ENCODE data around the gene THSD4.

- TF ChIP-seq POLR2A (IDR thresholded peaks at IDR 0.05) (no peak), CTCF (IDR thresholded peaks at IDR 0.05) (no peak)
Measured at GRCh38 chr15:71826196-71826595, 710.9 kb downstream of the THSD4 start.

Data from upper lobe of left lung (tissue), 4 donors.